Stimulated activated CD4-positive, alpha-beta T cell treated with anti-CD3 and anti-CD28 coated beads, Interleukin-1b, Interleukin-23, amount 100 ng/mL, for 1 hour (primary cell): ENCODE data around the gene PROK1.
A peak's percentile ranks its signal among the peaks of the same experiment; 100 is the strongest.

Experiments
- DNase-seq, 2 donors: peaks; one replicate each; pipeline ENCODE4 v3.0.0-alpha.2; 2020; ENCODE audit warnings: low read depth in 2 of 2

Gene PROK1

GRCh38 chr1:110488867-110489266 lies 37.9 kb downstream of the PROK1 start:
- DNase-seq = no peak

- DNase-seq = no peak
Observed at GRCh38 chr1:110489406-110489805, 38.5 kb downstream of the PROK1 start.

- no peak for DNase-seq
Observed at GRCh38 chr1:110489973-110490542, 39.1 kb downstream of the PROK1 start.

- no peak for DNase-seq
Observed at GRCh38 chr1:110490791-110491451, 40.0 kb downstream of the PROK1 start.

- DNase-seq = no peak
Observed at GRCh38 chr1:110492573-110492972, 41.6 kb downstream of the PROK1 start.

GRCh38 chr1:110493059-110493699 lies 42.2 kb downstream of the PROK1 start:
- no peak for DNase-seq

- DNase-seq = no peak
Observed at GRCh38 chr1:110494036-110494435, 43.1 kb downstream of the PROK1 start.

GRCh38 chr1:110494522-110495406 lies 43.8 kb downstream of the PROK1 start:
- DNase-seq = no peak

GRCh38 chr1:110495926-110496600 lies 45.1 kb downstream of the PROK1 start:
- peak; percentile 41 to 66 for DNase-seq

- no peak for DNase-seq
Observed at GRCh38 chr1:110498270-110498669, 47.3 kb downstream of the PROK1 start.

GRCh38 chr1:110501488-110502132 lies 50.7 kb downstream of the PROK1 start:
- DNase-seq = no peak

GRCh38 chr1:110502402-110503151 lies 51.6 kb downstream of the PROK1 start:
- no peak for DNase-seq

GRCh38 chr1:110503471-110503870 lies 52.5 kb downstream of the PROK1 start:
- DNase-seq = no peak

- DNase-seq = no peak
Observed at GRCh38 chr1:110504226-110504625, 53.3 kb downstream of the PROK1 start.

- no peak for DNase-seq
Observed at GRCh38 chr1:110505596-110505995, 54.6 kb downstream of the PROK1 start.

GRCh38 chr1:110506541-110506940 lies 55.6 kb downstream of the PROK1 start:
- no peak for DNase-seq
